Activated CD8-positive, alpha-beta memory T cell treated with anti-CD3 and anti-CD28 coated beads for 48 hours (primary cell): ENCODE measurements around the gene BCL2L2.

Source experiments
- DNase-seq, 3 experiments: peaks; one replicate each; pipeline ENCODE4 v3.0.0-alpha.2; 2020; ENCODE audit warnings: low read depth in 2 of 3, low spot score in 2 of 3

The BCL2L2 gene

GRCh38 chr14:23355871-23356435 lies 49.3 kb downstream of the BCL2L2 start:
- DNase-seq = no peak

GRCh38 chr14:23356662-23357061 lies 50.0 kb downstream of the BCL2L2 start:
- no peak for DNase-seq

GRCh38 chr14:23357261-23357660 lies 50.6 kb downstream of the BCL2L2 start:
- no peak for DNase-seq

GRCh38 chr14:23358042-23358441 lies 51.4 kb downstream of the BCL2L2 start:
- no peak for DNase-seq

GRCh38 chr14:23358553-23359166 lies 52.0 kb downstream of the BCL2L2 start:
- DNase-seq = no peak

GRCh38 chr14:23359167-23359626 lies 52.6 kb downstream of the BCL2L2 start:
- no peak for DNase-seq

- DNase-seq = no peak
These were observed 53.3 kb downstream of the BCL2L2 start for GRCh38 chr14:23359722-23360447.

- no peak for DNase-seq
These were observed 53.9 kb downstream of the BCL2L2 start for GRCh38 chr14:23360496-23360895.

GRCh38 chr14:23361320-23361719 lies 54.7 kb downstream of the BCL2L2 start:
- no peak for DNase-seq
